GM19328 (cell line): ENCODE results near the gene SLC26A5.
"Not testable (repeated sequence)": the region's sequence is repeated elsewhere in the genome, so short reads cannot be mapped to it uniquely, and the experiment has no call there.

Experiments
- ATAC-seq: cut with Tn5 transposase; IDR thresholded peaks from one replicate; pipeline ENCODE4 v1.9.1; 2021; ENCODE audit warnings: mild to moderate bottlenecking, moderate library complexity; ENCODE audit not compliant: unreplicated experiment

Gene SLC26A5, protein sequence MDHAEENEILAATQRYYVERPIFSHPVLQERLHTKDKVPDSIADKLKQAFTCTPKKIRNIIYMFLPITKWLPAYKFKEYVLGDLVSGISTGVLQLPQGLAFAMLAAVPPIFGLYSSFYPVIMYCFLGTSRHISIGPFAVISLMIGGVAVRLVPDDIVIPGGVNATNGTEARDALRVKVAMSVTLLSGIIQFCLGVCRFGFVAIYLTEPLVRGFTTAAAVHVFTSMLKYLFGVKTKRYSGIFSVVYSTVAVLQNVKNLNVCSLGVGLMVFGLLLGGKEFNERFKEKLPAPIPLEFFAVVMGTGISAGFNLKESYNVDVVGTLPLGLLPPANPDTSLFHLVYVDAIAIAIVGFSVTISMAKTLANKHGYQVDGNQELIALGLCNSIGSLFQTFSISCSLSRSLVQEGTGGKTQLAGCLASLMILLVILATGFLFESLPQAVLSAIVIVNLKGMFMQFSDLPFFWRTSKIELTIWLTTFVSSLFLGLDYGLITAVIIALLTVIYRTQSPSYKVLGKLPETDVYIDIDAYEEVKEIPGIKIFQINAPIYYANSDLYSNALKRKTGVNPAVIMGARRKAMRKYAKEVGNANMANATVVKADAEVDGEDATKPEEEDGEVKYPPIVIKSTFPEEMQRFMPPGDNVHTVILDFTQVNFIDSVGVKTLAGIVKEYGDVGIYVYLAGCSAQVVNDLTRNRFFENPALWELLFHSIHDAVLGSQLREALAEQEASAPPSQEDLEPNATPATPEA

DNA sequence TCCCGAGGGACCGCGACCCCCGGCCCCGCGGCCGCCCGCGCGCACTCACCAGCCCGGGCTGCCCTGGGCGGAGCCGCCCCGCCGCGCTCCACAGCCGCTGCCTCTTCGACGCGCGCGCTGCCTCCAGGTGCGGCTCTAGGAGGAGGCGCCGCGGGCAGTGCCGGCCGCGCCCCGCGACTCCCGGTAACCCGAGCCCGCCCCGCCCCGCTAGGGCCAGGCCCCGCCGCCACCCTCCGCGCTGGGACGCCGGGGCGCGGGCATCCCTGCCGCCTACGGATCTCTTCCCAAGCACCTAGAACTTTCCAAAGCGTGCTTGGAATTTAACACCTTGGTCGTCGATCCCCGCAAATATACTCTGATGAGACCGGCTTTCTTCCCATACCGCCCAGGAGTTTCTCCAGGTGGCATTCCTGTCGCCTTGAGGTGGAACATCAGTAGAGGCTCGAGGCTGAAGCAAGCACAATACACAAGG, at the start of gene SLC26A5:
TSS of gene SLC26A5 (minus strand) at position 159 of the 472 bp plus-strand sequence. CDS start 24,693 bp downstream, outside the sequence.
- ATAC-seq: no peak

DNA sequence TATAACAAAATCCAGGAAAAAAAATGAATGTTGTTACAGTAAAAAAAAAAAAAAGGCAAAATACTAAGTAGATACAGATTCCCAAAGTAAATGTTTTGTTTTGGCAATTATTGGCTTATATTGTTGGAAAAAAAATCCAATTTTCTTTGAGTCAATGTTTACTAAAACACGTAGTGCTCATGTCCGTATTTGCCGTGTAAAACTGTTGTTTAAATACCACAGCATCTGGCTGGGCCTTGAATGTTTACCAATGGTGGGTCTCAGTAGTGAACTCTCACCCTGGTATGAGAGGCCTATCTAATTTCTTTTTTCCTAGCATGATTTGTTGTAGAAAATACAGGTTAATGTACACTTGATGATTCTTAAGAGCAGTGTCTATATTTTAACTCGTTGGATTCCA, 41.4 kb upstream of the SLC26A5 start:
- no peak for ATAC-seq

DNA sequence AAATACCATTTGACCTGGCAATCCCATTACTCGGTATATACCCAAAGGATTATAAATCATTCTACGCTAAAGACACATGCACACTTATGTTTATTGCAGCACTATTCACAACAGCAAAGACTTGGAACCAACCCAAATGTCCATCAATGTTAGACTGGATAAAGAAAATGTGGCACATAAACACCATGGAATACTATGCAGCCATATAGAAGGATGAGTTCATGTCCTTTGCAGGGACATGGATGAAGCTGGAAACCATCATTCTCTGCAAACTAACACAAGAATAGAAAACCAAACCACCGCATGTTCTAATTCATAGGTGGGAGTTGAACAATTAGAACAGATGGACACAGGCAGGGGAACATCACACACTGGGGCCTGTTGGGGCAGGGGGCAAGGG, 40.9 kb upstream of the SLC26A5 start:
- not testable (repeated sequence) for ATAC-seq

GRCh38 chr7:103480771-103481170, 34.8 kb upstream of the SLC26A5 start:
- ATAC-seq: no peak

DNA sequence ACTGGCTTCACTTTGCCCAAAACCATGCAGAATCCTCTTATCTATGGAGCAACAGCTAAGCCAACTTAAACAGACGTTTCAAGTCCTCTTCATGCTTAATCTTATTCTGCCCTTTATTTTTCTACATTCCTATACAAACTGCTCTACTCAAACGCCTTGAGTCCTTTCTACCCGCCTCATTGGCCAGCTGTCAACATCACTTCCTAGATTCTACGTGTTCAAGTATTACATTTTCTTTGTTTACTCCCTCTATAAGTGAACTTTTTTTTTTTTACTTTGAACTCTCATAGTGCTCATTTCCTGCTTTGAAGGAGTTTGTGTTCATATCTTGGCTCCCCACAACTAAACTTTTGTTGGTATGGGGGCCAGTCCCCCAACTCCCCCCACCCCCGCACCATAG, 28.9 kb upstream of the SLC26A5 start:
- no peak for ATAC-seq

DNA sequence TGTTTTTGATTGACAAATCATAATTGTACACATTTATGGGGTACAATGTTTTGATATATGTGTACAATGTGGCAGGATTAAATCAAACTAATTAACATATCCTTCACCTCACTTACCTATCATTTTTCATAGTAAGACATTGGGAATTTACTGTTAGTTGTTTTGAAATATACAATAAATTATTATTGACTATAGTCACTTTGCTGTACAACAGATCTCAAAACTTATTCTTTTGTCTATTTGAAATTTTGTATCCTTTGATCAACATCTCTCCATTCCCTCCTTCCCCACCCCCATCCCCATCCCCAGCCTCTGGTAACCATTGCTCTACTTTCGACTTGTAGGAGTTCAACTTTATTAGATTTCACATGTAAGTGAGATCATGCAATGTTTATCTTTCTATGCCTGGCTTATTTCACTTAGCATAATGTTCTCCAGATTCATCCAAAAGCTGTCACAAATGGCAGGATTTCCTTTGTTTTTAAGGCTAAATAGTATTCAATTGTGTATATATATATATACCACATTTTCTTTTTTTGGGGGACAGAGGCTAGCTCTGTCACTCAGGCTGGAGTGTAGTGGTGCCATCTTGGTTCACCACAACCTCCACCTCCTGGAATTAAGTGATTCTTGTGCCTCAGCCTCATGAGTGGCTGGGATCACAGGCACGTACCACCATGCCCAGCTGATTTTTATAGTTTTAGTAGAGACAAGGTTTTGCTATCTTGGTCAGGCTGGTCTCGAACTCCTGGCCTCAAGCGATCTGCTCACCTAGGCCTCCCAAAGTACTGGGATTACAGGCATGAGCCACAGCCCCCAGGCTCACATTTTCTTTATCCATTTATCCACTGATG, 23.3 kb upstream of the SLC26A5 start:
- no peak for ATAC-seq

- ATAC-seq: no peak
These were observed 20.8 kb upstream of the SLC26A5 start for GRCh38 chr7:103466814-103467213.

DNA sequence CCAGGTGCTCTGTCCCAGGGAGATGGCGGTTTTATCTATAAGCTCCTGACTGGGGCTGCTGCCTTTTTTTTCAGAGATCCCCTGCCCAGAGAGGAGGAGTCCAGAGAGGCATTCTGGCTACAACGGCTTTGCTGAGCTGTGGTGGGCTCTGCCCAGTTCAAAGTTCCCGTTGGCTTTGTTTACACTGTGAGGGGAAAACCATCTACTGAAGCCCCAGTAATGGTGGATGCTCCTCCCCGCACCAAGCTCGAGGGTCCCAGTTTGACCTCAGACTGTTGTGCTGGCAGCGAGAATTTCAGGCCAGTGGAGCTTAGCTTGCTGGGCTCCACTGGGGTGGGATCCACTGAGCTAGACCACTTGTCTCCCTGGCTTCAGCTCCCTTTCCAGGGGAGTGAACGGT, 16.4 kb upstream of the SLC26A5 start:
- no peak for ATAC-seq

DNA sequence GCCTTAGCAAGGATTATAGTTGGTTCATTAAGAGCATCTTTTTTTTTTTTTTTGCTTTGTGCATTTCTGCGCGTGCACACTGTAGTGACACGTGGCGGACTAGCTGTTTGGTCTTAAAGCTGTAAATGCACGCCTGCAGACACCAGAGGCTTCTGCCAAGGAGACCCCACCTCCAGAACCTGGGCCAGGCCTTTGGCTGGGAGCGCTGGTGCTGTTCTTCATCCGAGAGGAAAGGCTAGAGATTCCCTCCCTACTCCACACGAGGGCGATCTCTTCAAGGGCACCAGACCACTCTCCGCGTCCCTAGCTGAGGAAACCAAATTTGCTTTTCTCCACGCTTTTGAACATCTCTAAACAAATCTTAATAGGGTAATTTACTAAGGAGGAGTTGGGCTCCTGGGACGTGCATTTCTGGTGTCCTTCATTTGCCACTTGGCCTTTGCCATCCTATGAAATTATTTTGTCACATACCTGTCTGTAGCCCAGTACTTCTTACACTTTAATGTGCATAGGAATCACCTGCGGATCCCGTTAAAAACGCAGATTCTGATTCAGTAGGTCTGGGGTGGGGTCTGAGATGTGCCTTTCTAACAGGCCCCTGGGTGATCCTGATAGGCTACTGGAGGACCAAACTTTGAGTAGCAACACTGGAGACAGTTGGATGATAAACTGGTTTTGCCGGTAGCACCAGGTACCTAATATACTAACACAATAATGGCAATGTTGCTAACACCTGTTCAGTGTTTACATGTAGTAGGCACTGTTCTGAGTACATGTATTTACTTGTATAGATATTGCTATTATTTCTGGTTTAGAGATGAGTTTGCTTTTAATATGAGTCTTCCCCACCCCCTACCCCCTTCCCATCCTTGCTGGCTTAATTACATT, 1.3 kb upstream of the SLC26A5 start:
- no peak for ATAC-seq

DNA sequence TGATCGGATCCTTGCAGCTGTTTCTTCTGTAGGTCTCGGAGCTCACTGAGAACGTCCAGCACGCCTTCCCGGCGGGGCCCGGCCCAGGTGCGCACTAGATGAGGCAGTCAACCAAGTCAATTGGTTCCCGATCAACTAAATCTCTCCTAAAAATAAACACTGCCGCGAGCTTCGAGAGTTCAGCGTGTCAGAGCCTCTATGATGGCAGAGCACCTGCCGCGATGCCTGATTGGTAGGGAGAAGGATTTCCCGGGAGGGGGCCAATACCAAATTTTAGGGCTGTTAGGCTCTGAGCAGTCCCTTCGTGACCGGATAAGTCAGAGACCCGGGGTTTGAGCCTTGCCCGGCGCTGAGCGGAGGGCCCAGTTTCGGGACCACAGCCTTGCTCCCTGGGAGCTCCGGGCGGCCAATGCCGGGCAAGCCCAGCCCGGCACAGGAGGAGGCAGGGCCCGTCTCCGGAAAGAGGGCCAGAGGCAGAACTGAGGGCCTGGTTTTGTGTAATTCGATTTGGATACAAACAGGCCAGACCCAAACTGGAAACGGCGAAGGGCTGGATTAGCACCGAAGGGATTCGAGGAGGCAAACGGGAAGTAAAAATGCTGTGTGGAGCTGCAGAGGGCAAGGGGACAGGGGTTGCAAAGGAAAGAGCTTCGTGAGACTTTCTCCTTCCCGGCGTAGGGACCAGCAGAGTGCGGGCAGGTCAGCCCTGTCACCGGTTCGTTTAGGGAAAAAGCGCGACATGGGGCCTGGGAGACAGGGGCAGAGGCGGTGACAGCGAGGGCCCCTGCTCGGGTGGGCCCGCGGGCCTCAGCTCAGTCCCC, 569 bp downstream of the SLC26A5 start:
- no peak for ATAC-seq

DNA sequence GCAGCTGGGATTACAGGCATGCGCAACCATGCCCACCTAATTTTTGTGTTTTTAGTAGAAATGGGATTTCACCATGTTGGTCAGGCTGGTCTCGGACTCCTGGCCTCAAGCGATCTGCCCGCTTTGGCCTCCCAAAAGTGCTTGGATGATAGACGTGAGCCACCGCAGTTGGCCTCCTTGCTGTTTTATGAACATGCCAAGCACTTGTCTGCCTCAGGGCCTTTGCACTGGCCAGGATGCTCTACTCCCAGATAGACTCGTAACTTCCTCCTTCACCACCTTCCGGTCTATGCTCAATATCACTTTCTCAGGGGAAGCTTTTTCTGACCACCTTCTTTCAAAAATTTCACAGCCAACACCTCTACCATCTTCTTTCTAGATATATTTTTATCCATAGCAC, 6.3 kb downstream of the SLC26A5 start:
- ATAC-seq: no peak

DNA sequence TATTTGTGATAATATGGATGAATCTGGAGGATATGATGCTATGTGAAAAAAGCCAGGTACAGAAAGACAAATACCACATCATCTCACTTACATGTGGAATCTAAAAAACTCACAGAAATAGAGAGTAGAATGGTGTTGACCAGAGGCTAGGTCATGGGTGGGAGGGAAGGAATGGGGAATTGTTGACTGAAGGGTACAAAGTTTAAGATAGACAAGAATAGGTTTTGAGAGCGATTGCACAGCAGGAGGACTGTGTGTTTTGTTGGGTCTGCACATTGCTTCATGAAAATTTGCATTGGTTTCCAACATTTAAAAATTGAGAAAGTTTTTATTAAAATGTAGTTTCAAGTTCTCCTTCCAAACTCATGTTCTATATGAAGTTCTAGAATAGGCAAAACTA, 8.4 kb downstream of the SLC26A5 start:
- no peak for ATAC-seq

DNA sequence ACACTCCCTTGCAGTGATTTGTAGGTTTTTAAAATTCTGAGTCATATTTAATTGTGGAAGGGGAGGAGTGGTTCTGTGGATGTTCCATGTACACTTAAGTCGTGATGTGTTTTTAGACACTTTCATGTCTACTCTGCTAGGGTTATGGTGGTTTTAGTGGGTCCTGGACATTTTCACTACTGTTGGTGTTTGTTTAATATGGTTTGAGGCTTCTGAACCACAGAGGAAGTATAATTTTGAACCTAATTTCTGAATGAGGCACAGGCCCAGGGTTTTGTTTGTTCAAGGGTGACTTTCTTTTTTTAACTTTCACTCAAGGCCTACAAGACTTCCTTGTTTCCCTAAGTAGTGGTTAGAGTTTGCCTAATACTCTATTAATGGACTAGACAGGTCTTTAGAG, 13.3 kb downstream of the SLC26A5 start:
- ATAC-seq: peak; percentile 65

GRCh38 chr7:103425177-103425576, 20.8 kb downstream of the SLC26A5 start:
- no peak for ATAC-seq

DNA sequence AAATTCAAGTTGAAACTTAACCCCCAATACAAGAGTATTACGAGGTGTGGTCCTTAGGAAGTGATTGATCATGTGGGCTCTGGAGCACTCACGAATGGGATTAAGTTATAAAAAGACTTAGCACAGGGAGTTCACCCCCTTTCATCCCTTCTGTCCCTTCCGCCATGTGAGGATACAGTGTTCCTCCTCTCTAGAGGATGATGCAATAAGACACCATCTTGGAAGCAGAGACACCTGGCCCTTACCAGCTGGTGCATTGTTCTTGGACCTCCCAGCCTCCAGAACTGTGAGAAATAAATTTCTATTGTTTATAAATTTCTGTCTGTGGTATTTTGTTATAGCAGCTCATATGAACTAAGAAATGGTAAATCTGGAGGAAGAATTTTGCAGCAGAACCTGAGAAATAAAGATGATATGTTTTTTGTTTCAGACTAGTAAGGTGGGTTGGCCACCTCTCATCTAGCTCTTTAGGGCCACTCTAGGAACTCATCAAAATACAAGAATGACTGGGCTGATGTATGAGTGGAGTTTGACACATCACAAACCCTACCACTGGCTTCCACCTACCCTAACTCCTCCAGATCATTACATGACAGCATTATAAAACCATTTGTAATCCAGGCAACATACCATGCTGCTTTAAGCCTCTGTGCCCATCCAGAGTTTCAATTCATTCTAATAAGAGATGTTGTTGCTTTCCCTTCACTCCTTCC, 22.4 kb downstream of the SLC26A5 start:
- no peak for ATAC-seq

DNA sequence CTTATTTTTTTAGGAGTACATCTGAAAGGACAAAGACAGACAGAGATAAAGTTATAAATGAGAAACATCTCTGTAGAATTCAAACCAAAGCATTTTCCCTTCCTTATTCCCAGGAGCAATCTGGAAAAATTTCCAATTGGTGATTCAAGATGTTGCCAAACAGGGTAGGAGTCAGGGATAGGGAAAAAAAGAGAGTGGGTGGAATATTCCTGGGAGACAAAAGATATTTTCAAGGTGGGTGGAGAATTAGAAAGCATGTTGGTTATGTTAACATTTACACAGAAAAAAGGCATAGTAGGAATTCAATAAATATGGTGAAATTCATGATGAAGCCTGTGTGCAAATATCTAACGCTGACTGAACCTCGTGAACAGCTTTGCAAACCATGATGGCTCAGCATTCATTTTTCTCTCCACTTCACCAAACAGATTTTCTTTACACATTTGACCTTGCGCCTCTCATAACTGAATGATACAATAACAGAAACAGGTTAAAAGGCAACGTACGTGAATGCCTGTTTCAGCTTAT, 25.1 kb downstream of the SLC26A5 start:
- no peak for ATAC-seq

- ATAC-seq: no peak
These were observed 27.8 kb downstream of the SLC26A5 start for GRCh38 chr7:103418241-103418640.

GRCh38 chr7:103413407-103413806, 32.6 kb downstream of the SLC26A5 start:
- no peak for ATAC-seq
